GM23338 (cell line): ENCODE measurements around the gene STPG2. TPM values are rescaled to one million over a fixed set of nuclear protein-coding genes. Genes with fewer than 3 reads are reported as not detected.

Experiments
- ATAC-seq: fragments of 200-7000 bp; cut with Tn5 transposase; 3 replicates; pipeline ENCODE4 v1.9.1; 2020
- DNase-seq: peaks from one replicate; pipeline ENCODE4 v3.0.0-alpha.2; 2015; ENCODE audit warnings: low spot score
- H2AFZ ChIP-seq: fragments of 200-600 bp; sonication (generic); 2 replicates; pipeline ENCODE4 v1.8.0; 2016; ENCODE audit warnings: antibody characterized with exemption, mild to moderate bottlenecking, moderate library complexity
- H3F3A ChIP-seq: fragments of 200-600 bp; sonication (generic); replicated peaks from 2 replicates; pipeline ENCODE4 v1.8.0; 2017; ENCODE audit warnings: antibody characterized with exemption, mixed run types, low read depth
- H3K27ac ChIP-seq: fragments of 200-600 bp; sonication (generic); 2 replicates; pipeline ENCODE4 v1.6.1; 2016; ENCODE audit warnings: low read depth
- H3K27me3 ChIP-seq: fragments of 200-600 bp; sonication (generic); 2 replicates; pipeline ENCODE4 v1.8.0; 2016; ENCODE audit warnings: mild to moderate bottlenecking, mixed run types, moderate library complexity; ENCODE audit not compliant: insufficient read depth
- H3K36me3 ChIP-seq: fragments of 200-600 bp; sonication (generic); 2 replicates; pipeline ENCODE4 v1.8.0; 2016; ENCODE audit warnings: mild to moderate bottlenecking; ENCODE audit not compliant: insufficient read depth
- H3K4me1 ChIP-seq: fragments of 200-600 bp; sonication (generic); 2 replicates; pipeline ENCODE4 v1.8.0; 2016; ENCODE audit warnings: mild to moderate bottlenecking, moderate library complexity; ENCODE audit not compliant: insufficient read depth
- H3K4me2 ChIP-seq: fragments of 200-600 bp; sonication (generic); 2 replicates; pipeline ENCODE4 v1.7.1; 2017; ENCODE audit warnings: mixed run types
- H3K4me3 ChIP-seq: fragments of 200-600 bp; sonication (generic); 2 replicates; pipeline ENCODE4 v1.6.1; 2016; ENCODE audit warnings: mixed run types
- H3K79me2 ChIP-seq: fragments of 200-600 bp; sonication (generic); replicated peaks from 2 replicates; pipeline ENCODE4 v1.8.0; 2017; ENCODE audit warnings: mild to moderate bottlenecking; ENCODE audit not compliant: insufficient read depth
- H3K9me2 ChIP-seq: fragments of 200-600 bp; sonication (generic); 2 replicates; pipeline ENCODE4 v1.8.0; 2017; ENCODE audit not compliant: insufficient read depth
- H4K20me1 ChIP-seq: fragments of 200-600 bp; sonication (generic); replicated peaks from 2 replicates; pipeline ENCODE4 v1.8.0; 2017; ENCODE audit warnings: mild to moderate bottlenecking; ENCODE audit not compliant: insufficient read depth
- H3K27ac Mint-ChIP-seq: 2 replicates; pipeline ENCODE4 v1.8.0; 2020; ENCODE audit warnings: inconsistent platforms, mild to moderate bottlenecking, moderate library complexity, mixed read lengths
- H3K27me3 Mint-ChIP-seq: 3 replicates; pipeline ENCODE4 v1.8.0; 2022; ENCODE audit warnings: low read depth, mild to moderate bottlenecking, moderate library complexity, mixed read lengths, inconsistent platforms; ENCODE audit not compliant: insufficient read depth, poor library complexity
- H3K36me3 Mint-ChIP-seq: 3 replicates; pipeline ENCODE4 v1.8.0; 2021; ENCODE audit warnings: low read depth, mild to moderate bottlenecking, inconsistent platforms, moderate library complexity, mixed read lengths
- H3K4me1 Mint-ChIP-seq: 3 replicates; pipeline ENCODE4 v1.8.0; 2020; ENCODE audit warnings: mild to moderate bottlenecking, inconsistent platforms, mixed read lengths
- H3K4me3 Mint-ChIP-seq: 3 replicates; pipeline ENCODE4 v1.8.0; 2021; ENCODE audit warnings: moderate library complexity, mild to moderate bottlenecking, inconsistent platforms, mixed read lengths
- H3K9me3 Mint-ChIP-seq: 3 replicates; pipeline ENCODE4 v1.8.0; 2020; ENCODE audit warnings: moderate library complexity, mild to moderate bottlenecking, inconsistent platforms, mixed read lengths
- CREB1 ChIP-seq: fragments of 250-450 bp; sonication (Bioruptor Pico); IDR thresholded peaks from 2 replicates; pipeline ENCODE4 v1.5.0; 2020; ENCODE audit warnings: low read depth, mild to moderate bottlenecking, moderate library complexity
- CTCF ChIP-seq, 2 experiments: fragments of 200-600 bp in 1 of 2; sonication (generic) in 1 of 2; conservative IDR thresholded peaks; 2 replicates each; pipeline versions ENCODE4 v1.5.1 to v1.6.1; 2016 to 2017; ENCODE audit warnings: antibody characterized with exemption in 2 of 2, low read depth in 2 of 2, mild to moderate bottlenecking in 2 of 2, moderate library complexity in 1 of 2
- ETS1 ChIP-seq: IDR thresholded peaks from 2 replicates; pipeline ENCODE4 v1.6.1; 2016; ENCODE audit warnings: antibody characterized with exemption
- EZH2 ChIP-seq: fragments of 200-600 bp; sonication (generic); IDR thresholded peaks from one replicate; pipeline ENCODE4 v1.8.0; 2017; ENCODE audit warnings: antibody characterized with exemption, mild to moderate bottlenecking, low read depth; ENCODE audit not compliant: unreplicated experiment
- EZH2phosphoT487 ChIP-seq: fragments of 200-600 bp; sonication (generic); IDR thresholded peaks from one replicate; pipeline ENCODE4 v1.8.1; 2018; ENCODE audit warnings: antibody characterized with exemption; ENCODE audit not compliant: unreplicated experiment
- JUNB ChIP-seq: IDR thresholded peaks from one replicate; pipeline ENCODE4 v1.6.1; 2016; ENCODE audit warnings: antibody characterized with exemption; ENCODE audit not compliant: unreplicated experiment
- NANOG ChIP-seq: IDR thresholded peaks from 2 replicates; pipeline ENCODE4 v1.6.1; 2016; ENCODE audit warnings: antibody characterized with exemption, borderline replicate concordance
- POLR2AphosphoS5 ChIP-seq: IDR thresholded peaks from 2 replicates; pipeline ENCODE4 v1.6.1; 2016; ENCODE audit warnings: antibody characterized with exemption, low read depth
- REST ChIP-seq: IDR thresholded peaks from one replicate; pipeline ENCODE4 v1.6.1; 2018; ENCODE audit warnings: antibody characterized with exemption; ENCODE audit not compliant: unreplicated experiment
- STAT1 ChIP-seq: IDR thresholded peaks from one replicate; pipeline ENCODE4 v1.6.1; 2016; ENCODE audit warnings: antibody characterized with exemption; ENCODE audit not compliant: unreplicated experiment
- ZNF114 ChIP-seq: fragments of 250-450 bp; sonication (Bioruptor Pico); IDR thresholded peaks from 2 replicates; pipeline ENCODE4 v1.5.0; 2020; ENCODE audit warnings: mild to moderate bottlenecking, moderate library complexity
- ZNF331 ChIP-seq: fragments of 250-450 bp; sonication (Bioruptor Pico); IDR thresholded peaks from 2 replicates; pipeline ENCODE4 v1.5.0; 2020; ENCODE audit warnings: low read depth, mild to moderate bottlenecking, moderate library complexity
- polyA plus RNA-seq: library from polyadenylated mRNA; unstranded; fragments of >200 nt; fragmentation: Nextera tagmentation; extraction: Ambion mirVana; gene quantifications from 2 replicates; pipeline ENCODE4 v1.2.1, GENCODE V29; 2016
- total RNA-seq: library from RNA; depleted of rRNA; stranded (reverse); fragments of >200 nt; shearing (Covaris generic); gene quantifications from 2 replicates; pipeline ENCODE4 v1.2.3, GENCODE V29; 2014

The STPG2 gene
- total and polyA plus RNA-seq, 2 experiments from 2014 or later = 0.17 to 0.32 TPM

GRCh38 chr4:98081936-98082335, 61.3 kb downstream of the STPG2 start (continued):
- TF ChIP-seq JUNB (no peak), REST (no peak), ZNF331 (CRISPR knock-in tag) (no peak), ETS1 (no peak), EZH2 (no peak)

GRCh38 chr4:98068495-98068894, 74.8 kb downstream of the STPG2 start:
- no peaks in the 10 kb centered on the region for H3F3A ChIP-seq
- H3K79me2 ChIP-seq = no peaks in the 10 kb centered on the region
- Mint-ChIP-seq H3K4me3 (no peak overlapping the region), H3K4me1 (no peaks in the 10 kb centered on the region), H3K36me3 (no peaks in the 10 kb centered on the region; the same call in 2 of the 3 replicates), H3K27me3 (no peaks in the 10 kb centered on the region), H3K9me3 (peaks cover 9% of the 10 kb centered on the region; the same call in 2 of the 3 replicates), H3K27ac (no peak overlapping the region)
- no peak overlapping the region for H3K4me2 ChIP-seq
- H3K4me1 ChIP-seq = no peaks in the 10 kb centered on the region
- no peak for DNase-seq
- no peak for ATAC-seq
- H3K27me3 ChIP-seq = no peaks in the 10 kb centered on the region
- H3K4me3 ChIP-seq = no peak overlapping the region
- no peak overlapping the region for H2AFZ ChIP-seq
- H3K27ac ChIP-seq = no peak overlapping the region
- H3K9me2 ChIP-seq = no peaks in the 10 kb centered on the region; the same call in 1 of the 2 replicates
- H4K20me1 ChIP-seq = no peaks in the 10 kb centered on the region
- H3K36me3 ChIP-seq = no peaks in the 10 kb centered on the region
- no peak for TF ChIP-seq CTCF (conservative IDR thresholded peaks at IDR 0.05; ENCODE audit: low read depth in 2 of 2)
- no peak for TF ChIP-seq ZNF331 (CRISPR knock-in tag)
- TF ChIP-seq EZH2phosphoT487 = no peak
- TF ChIP-seq POLR2AphosphoS5 = no peak
- TF ChIP-seq ZNF114 (CRISPR knock-in tag) = no peak
- no peak for TF ChIP-seq JUNB
- TF ChIP-seq EZH2 = no peak
- TF ChIP-seq CREB1 (CRISPR knock-in tag) = no peak
- no peak for TF ChIP-seq ETS1
- no peak for TF ChIP-seq REST
- no peak for TF ChIP-seq NANOG
- no peak for TF ChIP-seq STAT1
